Smooth muscle cell (in vitro differentiated cells): Measurements from ENCODE around the gene PSMB5. TPM values are rescaled to one million over a fixed set of nuclear protein-coding genes. Genes with fewer than 3 reads are reported as not detected.

Source experiments
- DNase-seq: peaks from one replicate; lab custom pipeline; 2025; ENCODE audit not compliant: unreplicated experiment; lab: John Stamatoyannopoulos, UW
- H2AFZ ChIP-seq: fragments of 200-600 bp; sonication (generic); 2 replicates; pipeline ENCODE4 v1.6.0; 2016; ENCODE audit warnings: antibody characterized with exemption, low read depth, mild to moderate bottlenecking
- H3F3A ChIP-seq: fragments of 200-600 bp; sonication (generic); 2 replicates; pipeline ENCODE4 v1.6.0; 2017; ENCODE audit warnings: antibody characterized with exemption, low read depth
- H3K27ac ChIP-seq: fragments of 200-600 bp; sonication (generic); 2 replicates; pipeline ENCODE4 v1.5.1; 2016; ENCODE audit warnings: low read depth, mild to moderate bottlenecking
- H3K27me3 ChIP-seq: fragments of 200-600 bp; sonication (generic); 2 replicates; pipeline ENCODE4 v1.6.1; 2016; ENCODE audit warnings: low read depth, mild to moderate bottlenecking
- H3K36me3 ChIP-seq: fragments of 200-600 bp; sonication (generic); 2 replicates; pipeline ENCODE4 v1.5.1; 2016; ENCODE audit warnings: low read depth
- H3K4me1 ChIP-seq: fragments of 200-600 bp; sonication (generic); 2 replicates; pipeline ENCODE4 v1.5.1; 2016; ENCODE audit warnings: low read depth
- H3K4me2 ChIP-seq: fragments of 200-600 bp; sonication (generic); 2 replicates; pipeline ENCODE4 v1.6.0; 2016; ENCODE audit warnings: mild to moderate bottlenecking
- H3K4me3 ChIP-seq: fragments of 200-600 bp; sonication (generic); 2 replicates; pipeline ENCODE4 v1.5.1; 2016; ENCODE audit warnings: mild to moderate bottlenecking
- H3K79me2 ChIP-seq: fragments of 200-600 bp; sonication (generic); 2 replicates; pipeline ENCODE4 v1.6.0; 2016; ENCODE audit warnings: low read depth, mild to moderate bottlenecking
- H3K9ac ChIP-seq: fragments of 200-600 bp; sonication (generic); 2 replicates; pipeline ENCODE4 v1.6.0; 2016; ENCODE audit warnings: low read depth
- H3K9me3 ChIP-seq: fragments of 200-600 bp; sonication (generic); replicated peaks from 2 replicates; pipeline ENCODE4 v1.5.1; 2016; ENCODE audit warnings: low read depth
- H4K20me1 ChIP-seq: fragments of 200-600 bp; sonication (generic); 2 replicates; pipeline ENCODE4 v1.6.0; 2016; ENCODE audit warnings: low read depth
- CTCF ChIP-seq: fragments of 200-600 bp; sonication (generic); IDR thresholded peaks from 2 replicates; pipeline ENCODE4 v1.5.1; 2017; ENCODE audit warnings: borderline replicate concordance, mild to moderate bottlenecking, antibody characterized with exemption; ENCODE audit not compliant: insufficient read depth, poor library complexity, severe bottlenecking
- WGBS: methylation state at CpG from one replicate; pipeline ENCODE4 v1.1.7; 2016; ENCODE audit warnings: low lambda C conversion rate; 5-methylcytosine and 5-hydroxymethylcytosine counted together
- polyA plus RNA-seq: library from polyadenylated mRNA; unstranded; fragments of >200 nt; fragmentation: Nextera tagmentation; extraction: Ambion mirVana; gene quantifications from 2 replicates; pipeline ENCODE4 v1.2.1, GENCODE V29; 2016
- total RNA-seq: library from RNA; depleted of rRNA; stranded (reverse); fragments of >200 nt; gene quantifications from 2 replicates; pipeline ENCODE4 v1.2.3, GENCODE V29; 2014

PSMB5 gene
- total and polyA plus RNA-seq, 2 experiments from 2014 or later = 183 to 374 TPM

GRCh38 chr14:23053426-23053825 is 18.7 kb upstream of the PSMB5 start:
- H3K27ac ChIP-seq = no peak overlapping the region
- TF ChIP-seq CTCF = no peak
- H3K4me3 ChIP-seq = no peak overlapping the region
- H3F3A ChIP-seq = peaks cover 3% of the 10 kb centered on the region
- no peaks in the 10 kb centered on the region for H4K20me1 ChIP-seq
- no peak overlapping the region for H3K4me2 ChIP-seq
- H3K9ac ChIP-seq = no peak overlapping the region
- no peaks in the 10 kb centered on the region for H3K79me2 ChIP-seq
- no peaks in the 10 kb centered on the region for H3K27me3 ChIP-seq
- H3K4me1 ChIP-seq = peaks cover 5% of the 10 kb centered on the region
- DNase-seq = no peak
- H3K9me3 ChIP-seq = no peaks in the 10 kb centered on the region
- H2AFZ ChIP-seq = no peak overlapping the region
- WGBS = 97% methylated on average over 10 of the region's 10 CpGs
- H3K36me3 ChIP-seq = no peaks in the 10 kb centered on the region

- no peaks in the 10 kb centered on the region for H3K36me3 ChIP-seq
- no peak overlapping the region for H3K4me3 ChIP-seq
- no peak overlapping the region for H3K27ac ChIP-seq
- 89% methylated on average over 3 of the region's 3 CpGs for WGBS
- H3K4me1 ChIP-seq = peaks cover 5% of the 10 kb centered on the region
- H4K20me1 ChIP-seq = no peaks in the 10 kb centered on the region
- no peaks in the 10 kb centered on the region for H3K9me3 ChIP-seq
- no peaks in the 10 kb centered on the region for H3F3A ChIP-seq
- H3K27me3 ChIP-seq = no peaks in the 10 kb centered on the region
- TF ChIP-seq CTCF = no peak
- DNase-seq = no peak
- no peak overlapping the region for H3K4me2 ChIP-seq
- H3K9ac ChIP-seq = no peak overlapping the region
- H3K79me2 ChIP-seq = no peaks in the 10 kb centered on the region
- no peak overlapping the region for H2AFZ ChIP-seq
Measured at GRCh38 chr14:23052671-23053070, 18.0 kb upstream of the PSMB5 start.

GRCh38 chr14:23052182-23052623 is 17.5 kb upstream of the PSMB5 start:
- TF ChIP-seq CTCF = no peak
- no peaks in the 10 kb centered on the region for H4K20me1 ChIP-seq
- 82% methylated on average over 14 of the region's 14 CpGs for WGBS
- no peaks in the 10 kb centered on the region for H3F3A ChIP-seq
- H3K9ac ChIP-seq = no peak overlapping the region
- no peak overlapping the region for H3K4me2 ChIP-seq
- H3K79me2 ChIP-seq = no peaks in the 10 kb centered on the region
- H3K4me1 ChIP-seq = peaks cover 5% of the 10 kb centered on the region
- no peaks in the 10 kb centered on the region for H3K36me3 ChIP-seq
- no peak overlapping the region for H2AFZ ChIP-seq
- no peak overlapping the region for H3K27ac ChIP-seq
- no peak overlapping the region for H3K4me3 ChIP-seq
- no peak for DNase-seq
- no peaks in the 10 kb centered on the region for H3K27me3 ChIP-seq
- H3K9me3 ChIP-seq = no peaks in the 10 kb centered on the region
